NCI-H1694 treated with DMSO at 0.1 percent for 48 hours (cell line): ENCODE measurements around the gene SARDH.
"Not testable (repeated sequence)": the region's sequence is repeated elsewhere in the genome, so short reads cannot be mapped to it uniquely, and the experiment has no call there.

Experiments
- DNase-seq: peaks from one replicate; lab custom pipeline; 2025; lab: John Stamatoyannopoulos, UW

The SARDH gene

DNA sequence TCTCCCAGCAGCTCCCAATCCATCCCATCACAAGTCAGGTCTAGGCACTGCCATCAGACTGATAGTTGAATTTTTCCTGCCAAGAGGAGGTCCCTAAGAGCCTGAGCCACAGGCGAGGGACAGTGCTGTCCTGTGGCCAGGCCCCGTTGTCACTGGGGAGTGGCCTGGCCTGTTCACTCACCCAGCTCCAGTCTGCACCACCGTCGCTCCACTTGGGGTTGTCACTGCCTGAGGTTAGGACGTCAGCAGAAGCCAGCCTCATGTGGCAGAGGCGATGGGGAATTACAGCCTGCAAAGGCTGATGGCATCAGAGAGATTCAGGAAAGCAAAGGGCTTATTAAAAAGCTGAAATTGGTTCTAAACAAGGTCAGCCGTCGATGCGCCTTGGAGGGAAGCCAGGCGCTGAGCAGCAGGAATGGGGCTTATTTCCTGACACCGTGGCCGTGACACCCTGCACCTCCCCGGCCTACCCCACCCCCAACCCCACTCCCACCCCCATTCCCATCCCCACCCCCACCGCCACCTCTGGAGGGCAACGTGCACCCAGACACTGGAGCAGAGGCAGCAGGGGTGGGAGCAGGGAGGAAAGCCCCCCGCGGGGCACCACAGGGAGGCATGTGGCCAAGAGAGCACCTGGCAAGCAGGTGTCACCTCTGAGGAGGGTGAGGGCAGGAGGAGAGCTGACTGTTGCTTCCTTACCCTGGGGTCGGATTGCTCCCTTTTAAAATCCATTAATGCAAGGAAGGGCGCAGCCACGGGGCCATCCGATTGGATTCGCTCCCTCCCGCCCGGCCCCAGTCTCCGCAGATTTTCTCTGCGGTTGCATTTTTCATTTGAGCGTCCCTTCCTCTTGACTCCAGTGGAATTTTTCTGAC is 105.1 kb downstream of the SARDH start:
- peak; percentile 19 for DNase-seq

DNA sequence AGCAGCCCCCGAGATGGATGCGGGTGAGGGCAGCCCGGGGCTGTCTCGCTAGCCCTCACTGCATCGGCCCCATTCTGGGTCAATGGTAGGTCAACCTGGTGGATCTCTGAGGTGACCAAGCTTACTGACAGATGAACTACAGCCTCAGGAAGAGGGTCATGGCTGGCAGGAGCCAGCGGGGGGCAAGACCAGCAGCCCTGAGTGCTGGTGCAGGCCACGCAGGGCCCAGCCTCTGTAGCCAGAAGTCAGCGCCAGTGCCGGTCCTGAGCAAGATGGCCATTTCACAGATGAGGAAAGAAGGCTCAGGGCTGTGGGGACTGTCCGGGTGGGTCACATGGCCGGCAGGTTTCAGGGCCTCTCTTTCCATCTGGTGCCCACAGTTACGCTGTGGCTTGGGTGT is 107.0 kb downstream of the SARDH start:
- DNase-seq, result no peak

DNA sequence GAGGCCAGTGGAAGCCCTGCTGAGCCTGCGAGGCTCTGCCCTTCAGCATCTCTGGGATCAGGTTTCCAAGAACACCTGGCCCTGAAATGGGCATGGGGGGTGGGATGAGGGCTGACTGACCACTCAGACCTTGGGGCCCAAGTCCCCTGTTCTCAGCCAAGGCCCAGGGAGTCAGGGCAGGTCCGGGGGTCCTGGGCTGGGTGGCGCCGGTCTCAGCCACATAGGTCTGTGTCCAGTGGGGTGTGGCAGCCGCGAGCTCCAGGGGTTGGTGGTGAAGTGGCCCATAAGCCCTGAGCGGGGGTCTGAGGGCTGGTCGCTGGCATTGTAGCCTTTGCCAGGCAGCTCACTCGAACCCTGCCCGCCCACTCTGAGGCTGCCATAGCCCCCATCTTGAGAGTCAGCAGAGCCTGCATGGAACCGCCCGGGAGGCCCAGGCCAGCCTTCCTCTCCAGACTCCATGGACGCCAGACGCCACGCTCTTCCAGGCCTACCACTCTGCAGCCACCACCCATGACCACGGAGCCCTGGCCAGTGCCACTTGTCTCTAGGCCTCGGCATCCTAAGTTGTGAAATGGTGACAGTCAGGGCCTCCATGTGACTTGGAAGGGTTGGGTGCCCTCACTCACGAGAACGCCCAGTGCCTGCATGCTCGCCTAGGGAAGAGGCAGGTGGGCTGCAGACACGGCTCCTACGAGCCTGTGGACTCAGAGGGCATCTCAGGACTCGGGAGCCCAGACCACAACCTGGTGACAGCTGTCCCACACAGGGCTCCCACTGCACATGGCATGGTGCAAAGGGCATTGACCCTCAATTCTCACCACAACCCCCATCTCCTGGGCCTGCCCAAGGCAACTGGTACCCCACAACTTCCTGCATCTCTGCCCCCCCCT is 108.7 kb downstream of the SARDH start:
- no peak for DNase-seq

DNA sequence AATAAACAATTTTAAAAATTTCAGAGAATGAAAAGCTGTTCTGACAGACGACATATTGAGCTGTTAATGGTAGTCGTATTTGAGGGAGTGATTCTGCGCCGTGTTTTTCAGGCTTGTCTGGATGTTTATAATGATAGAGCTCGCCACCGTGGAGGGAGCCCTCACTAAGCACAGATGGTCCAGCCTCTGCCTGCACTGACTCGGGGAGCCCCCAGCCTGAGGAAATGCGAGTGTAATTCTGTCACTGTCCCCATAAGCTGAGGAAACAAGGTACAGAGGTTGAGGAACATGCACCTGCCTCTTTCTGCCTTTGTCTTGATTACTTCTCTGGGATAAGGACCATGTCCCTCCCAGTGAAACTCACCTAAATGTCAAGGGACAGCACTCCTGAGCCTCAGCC is 109.4 kb downstream of the SARDH start:
- peak; percentile 89 for DNase-seq

DNA sequence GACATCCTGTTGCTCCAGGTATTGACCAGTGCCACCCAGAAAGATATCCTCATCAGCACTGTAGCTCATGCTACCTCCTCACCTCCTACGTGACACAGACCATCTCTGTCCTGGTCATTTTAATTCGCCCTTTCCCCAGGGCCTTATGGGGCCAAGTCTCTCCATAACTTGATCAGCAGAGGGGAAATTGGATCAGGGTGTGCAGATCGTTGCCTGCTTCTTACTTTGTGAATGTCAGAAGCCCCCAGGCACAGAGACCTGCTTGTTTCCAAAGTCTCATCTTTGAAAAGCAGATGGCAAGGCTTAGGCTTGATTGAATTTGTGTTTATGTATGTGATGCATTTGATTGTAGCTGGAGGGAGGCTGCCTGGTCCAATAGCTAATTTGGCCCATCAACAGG is 110.8 kb downstream of the SARDH start:
- peak; percentile 51 for DNase-seq

DNA sequence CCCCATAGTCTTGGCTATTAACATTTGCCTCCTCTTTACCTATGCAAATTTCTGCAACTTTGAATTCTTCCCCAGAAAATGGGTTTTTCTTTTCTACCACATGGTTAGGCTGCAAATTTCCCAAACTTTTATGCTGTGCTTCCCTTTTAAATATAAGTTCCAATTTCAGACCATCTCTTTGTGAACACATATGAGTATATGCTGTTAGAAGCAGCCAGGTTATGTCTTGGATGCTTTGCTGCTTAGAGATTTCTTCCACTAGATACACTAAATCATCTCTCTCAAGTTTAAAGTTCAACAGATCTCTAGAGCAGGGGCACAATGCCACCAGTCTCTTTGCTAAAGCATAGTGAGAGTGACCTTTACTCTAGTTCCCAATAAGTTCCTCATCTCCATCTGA is 112.1 kb downstream of the SARDH start:
- DNase-seq, result not testable (repeated sequence)

DNA sequence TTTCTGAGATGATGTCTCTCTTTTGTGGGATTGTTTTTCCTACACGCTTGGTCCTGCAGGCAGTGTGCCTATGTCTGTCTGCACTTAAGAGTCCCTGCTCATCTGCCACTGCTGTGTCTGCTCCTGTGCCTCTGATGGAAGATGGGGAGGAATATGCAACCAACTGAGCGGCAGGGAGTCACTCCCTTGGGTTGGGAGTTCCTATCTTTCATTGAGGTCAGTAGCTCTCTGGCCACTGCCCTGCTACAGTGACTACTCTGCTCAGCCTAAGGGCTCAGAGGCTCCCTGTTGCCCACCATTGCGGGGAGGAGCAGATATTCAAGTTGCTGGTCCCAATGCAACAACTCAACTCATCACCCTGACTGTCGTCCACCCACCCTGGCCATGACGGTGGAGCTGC is 115.6 kb downstream of the SARDH start:
- DNase-seq, result no peak

DNA sequence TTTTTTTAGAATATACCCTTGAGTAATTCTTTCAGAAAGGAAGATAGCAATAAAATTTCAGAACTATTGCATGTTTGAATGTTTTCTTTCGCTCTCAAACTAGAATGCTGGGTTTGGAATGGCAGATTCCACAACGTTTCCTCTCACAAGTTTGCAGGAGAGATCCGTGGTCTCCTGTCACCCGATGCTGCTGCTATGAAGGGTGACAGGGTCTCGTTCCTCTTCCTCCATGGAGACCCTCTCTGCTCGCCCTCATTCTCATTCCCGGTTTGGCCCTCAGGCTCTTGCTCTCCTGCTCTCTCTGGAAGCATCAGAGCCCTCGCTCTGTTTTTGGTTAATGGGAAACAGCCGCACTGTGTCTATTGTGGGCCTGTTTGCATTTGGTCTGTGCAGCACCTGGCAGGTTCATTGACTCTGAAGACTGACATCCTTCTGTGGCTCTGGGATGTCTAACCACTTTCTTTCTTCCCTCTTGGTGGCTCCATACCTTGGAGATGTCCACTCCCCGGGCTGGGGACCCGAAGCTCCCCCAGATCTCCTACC is 116.4 kb downstream of the SARDH start:
- no peak for DNase-seq

DNA sequence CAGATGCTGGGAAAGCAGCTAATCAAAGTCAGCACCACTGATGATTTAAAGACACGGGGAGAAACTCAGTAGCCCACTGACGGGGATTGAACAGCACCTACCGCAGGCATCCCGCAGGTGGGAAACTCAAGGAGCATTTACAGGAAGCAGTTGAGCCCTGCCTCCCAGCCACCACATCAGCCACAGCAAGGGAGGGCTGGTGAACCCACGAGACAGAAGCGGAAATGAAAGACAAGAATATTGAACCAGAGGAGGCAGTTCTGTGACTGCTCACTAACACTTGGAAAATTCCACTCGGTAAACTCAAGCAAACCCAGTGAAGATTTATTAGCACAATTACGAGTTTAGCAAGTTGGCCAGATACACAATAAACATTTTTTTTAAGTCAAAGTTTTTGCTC is 118.4 kb downstream of the SARDH start:
- no peak for DNase-seq

DNA sequence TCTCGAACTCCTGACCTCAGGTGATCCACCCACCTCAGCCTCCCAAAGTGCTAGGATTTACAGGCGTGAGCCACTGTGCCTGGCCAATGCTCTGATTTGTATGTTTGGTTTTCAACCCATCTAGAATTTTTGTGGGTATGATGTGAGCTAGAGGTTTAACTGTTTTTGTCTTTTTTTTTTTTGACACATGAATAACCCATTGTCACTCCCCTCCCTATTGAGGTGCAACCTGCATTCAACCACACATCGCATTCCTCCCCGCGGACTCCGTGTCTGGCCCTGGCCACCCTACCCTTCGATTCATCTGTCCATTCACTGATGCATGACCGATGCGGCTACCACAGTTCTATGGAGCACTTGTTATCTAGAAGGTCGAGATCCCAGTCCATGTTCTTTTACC is 119.4 kb downstream of the SARDH start:
- DNase-seq, result no peak

DNA sequence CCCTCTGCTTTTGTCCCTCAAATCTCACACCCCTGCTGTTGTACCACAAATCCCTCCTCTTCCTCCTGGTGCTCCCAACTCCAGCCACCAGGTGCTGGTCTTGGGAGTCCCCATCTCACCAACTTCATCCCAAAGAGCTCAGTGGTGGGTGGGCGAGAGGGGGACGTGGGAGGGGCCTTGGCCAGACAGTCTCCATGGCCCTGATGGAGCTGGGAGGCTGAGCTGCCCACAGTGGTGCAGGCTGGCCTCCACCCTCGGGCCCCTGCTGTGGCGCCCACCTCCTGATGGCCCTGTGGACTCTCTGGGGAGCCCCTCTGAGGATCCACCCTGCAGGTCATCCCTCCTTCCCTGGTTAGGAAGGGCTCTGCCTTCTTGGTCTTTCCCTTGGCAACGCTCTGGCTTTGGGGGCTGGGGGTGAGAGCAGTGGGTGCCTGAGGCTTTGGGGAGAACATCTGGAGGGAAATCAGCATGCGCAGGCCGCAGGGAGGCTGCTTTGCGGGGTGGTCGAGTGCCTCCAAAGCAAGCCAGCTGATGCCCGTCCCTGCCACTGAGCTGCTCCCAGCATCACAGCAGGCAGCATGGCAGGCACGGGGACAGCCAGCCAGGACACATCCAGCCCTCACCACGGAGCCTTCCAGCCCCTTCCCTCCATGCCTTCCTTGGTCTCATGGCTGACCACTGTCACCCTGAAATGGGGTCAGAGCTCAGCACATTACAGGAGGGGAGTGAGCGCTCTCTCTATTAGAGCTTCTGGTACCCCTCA is 121.3 kb downstream of the SARDH start:
- no peak for DNase-seq

DNA sequence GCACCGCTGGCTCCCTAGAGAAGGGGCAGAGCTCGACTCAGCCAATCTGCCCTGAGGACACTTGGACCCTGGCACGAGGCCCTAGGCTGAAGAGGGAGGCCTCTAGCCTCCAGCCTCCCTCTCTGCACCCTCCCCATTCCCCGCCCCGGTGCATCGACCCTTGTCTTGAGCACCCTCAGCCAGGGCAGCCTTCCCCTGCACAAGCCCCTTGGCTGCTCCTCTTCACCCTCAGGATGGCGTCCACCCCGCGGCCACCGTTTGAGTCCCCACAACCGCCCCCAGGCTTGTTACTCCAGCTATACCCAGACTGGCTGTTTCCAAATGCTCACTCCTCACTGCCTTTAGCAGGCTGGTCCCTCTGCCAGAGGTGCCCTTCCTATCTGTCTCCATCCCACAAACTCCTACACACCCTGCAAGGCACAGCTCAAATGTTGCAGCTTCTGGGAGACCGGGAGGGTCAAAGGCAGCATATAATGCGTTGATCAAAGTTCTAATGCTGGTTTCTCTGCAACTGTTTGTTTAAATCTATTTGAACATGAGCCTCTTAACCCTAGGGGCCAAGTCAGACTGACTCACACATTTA is 122.5 kb downstream of the SARDH start:
- DNase-seq, result no peak

DNA sequence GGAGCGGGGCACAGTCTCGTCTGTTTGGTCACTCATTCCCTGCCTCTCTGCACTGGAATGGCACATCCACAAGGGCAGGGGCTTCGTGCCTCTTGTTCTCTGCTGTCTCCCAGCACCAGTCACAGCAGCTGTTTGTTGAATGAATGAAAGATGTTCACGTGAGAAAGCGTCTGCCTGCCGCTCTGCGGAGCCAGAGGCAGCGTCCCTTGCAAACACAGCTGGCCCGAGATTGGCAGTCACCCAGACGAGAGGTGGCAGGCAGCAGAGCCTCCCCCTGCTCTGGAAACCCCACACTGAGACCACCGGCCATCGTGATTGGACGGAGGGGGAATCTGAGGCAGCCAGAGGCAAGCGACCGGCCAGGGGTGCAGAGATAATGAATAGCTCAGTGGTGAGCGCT is 123.0 kb downstream of the SARDH start:
- DNase-seq, result peak; percentile 26

DNA sequence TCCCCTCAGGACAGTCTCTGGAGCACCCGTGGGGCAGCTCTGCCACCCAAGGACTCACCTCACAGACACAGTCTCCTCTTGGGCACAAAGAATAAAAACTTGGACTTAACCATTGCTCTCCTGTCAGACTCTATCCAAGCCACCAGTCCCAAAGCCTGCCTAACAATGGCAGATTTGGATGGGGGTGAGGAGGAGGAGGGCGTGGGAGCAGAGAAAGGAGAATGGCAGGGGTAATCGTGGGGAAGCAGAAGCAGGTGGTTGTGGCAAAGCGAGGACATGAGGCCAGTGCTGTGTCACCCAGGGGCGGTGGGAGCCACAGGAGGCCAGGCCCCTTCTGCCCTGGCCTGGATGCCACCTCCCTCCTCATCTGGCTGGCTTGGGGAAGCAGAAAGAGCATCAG is 123.5 kb downstream of the SARDH start:
- DNase-seq, result no peak

DNA sequence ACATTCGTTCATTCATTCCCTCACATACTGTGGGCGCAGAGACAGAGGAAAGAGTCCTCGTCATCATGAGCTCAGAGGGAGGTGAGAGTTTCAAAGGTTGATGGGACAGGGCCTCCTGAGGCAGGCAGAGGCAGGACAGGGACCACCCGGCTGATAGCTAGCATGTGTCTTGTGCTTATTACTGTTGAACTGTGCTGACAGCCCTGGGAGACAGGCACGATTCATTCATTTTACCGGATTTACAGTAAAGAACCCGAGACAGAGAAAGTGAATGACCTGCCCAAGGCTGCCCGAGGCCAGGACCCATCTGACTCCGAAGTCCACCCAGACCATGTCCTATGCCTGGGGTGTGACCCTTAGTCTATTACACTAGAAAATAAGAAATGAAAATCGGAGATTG is 124.1 kb downstream of the SARDH start:
- no peak for DNase-seq
